ENCODE data around the gene FASN.

Gene FASN

GRCh38 chr17:82087961-82088837, 9.8 kb downstream of the FASN start:
- no peak for DNase-seq (ENCODE audit: low read depth in 2 of 2)

GRCh38 chr17:82086941-82087906, 10.8 kb downstream of the FASN start:
- DNase-seq (ENCODE audit: low read depth in 2 of 2), result no peak

DNA sequence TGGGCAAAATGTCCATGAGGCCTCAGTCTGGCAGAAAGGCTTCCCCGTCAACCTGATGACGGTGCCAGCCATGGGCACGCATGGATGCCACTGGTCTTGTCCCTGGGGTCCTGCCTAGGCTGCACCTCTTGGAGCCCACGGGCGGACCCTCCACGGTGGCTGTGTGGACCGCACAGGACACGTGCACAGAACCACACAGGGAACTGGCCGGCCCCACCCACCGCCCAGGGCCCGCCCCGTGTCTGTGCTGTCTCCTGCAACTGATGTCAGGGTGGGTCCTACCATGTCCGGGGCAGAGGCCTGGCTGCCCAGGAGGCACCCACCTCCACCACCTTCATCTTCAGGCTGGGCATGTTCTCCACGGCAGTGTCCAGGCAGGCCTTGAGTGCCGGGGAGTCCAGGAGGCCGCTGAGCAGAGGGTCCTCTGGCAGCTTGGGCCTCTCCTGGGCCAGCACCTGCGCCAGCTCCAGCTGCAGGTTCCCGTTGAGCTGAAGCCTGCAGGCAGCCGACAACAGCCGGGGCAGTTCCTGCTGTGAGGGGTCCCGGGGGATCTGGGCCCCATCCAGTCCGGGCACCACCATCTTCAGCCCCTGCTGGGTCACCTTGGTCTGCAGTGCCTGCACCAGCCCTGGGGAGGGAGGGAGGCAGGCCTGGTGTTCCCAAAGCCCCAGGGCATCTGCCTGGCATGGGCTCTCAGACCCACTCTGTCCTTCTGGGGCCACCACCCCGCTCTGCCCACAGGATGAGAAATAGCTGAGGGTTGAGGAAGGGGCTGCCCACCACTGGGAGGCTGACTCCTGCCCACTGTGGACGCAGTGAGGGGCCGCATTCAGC, 11.9 kb downstream of the FASN start:
- DNase-seq (ENCODE audit: low read depth in 2 of 2), result no peak

DNA sequence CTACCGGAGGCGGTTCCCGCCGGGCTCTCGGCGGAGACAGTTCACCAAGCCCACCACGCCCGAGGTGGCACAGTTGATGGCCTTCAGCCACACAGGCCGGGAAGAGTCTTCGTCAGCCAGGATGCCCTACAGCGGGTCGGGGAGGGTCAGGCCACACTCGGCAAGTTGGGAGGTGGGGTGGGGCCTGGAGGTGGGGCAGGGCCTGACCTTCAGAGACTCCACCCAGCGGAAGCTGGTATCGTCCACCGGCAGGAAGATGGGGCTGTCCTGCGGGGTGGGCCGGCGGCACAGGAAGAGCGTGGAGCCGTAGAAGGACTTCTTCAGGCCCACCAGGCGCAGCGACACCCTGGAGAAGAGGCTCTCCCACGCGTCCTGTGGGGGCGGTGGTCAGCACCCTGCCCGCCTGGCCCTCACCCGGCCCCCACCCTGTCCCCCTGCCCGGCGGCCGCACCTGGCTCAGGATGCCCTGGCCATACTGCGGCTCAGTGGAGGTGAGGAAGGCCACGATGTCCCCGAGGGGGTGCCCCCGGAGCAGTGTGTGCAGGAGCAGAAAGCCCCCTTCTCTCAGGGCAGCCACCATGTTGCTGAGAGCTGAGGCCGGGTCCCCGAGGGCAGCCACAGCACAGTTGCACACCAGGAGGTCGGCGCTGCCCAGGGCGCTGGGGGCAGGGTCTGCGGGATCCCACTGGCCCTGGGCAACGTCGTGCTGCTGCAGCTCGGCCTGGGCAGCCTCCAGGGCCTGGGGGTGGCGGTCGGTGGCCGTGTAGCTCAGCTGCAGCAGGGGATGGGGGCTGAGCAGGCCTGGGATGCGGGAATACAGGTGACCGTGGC, 12.8 kb downstream of the FASN start:
- no peak for DNase-seq (ENCODE audit: low read depth in 2 of 2)

GRCh38 chr17:82084373-82085030, 13.5 kb downstream of the FASN start:
- no peak for DNase-seq (ENCODE audit: low read depth in 2 of 2)

DNA sequence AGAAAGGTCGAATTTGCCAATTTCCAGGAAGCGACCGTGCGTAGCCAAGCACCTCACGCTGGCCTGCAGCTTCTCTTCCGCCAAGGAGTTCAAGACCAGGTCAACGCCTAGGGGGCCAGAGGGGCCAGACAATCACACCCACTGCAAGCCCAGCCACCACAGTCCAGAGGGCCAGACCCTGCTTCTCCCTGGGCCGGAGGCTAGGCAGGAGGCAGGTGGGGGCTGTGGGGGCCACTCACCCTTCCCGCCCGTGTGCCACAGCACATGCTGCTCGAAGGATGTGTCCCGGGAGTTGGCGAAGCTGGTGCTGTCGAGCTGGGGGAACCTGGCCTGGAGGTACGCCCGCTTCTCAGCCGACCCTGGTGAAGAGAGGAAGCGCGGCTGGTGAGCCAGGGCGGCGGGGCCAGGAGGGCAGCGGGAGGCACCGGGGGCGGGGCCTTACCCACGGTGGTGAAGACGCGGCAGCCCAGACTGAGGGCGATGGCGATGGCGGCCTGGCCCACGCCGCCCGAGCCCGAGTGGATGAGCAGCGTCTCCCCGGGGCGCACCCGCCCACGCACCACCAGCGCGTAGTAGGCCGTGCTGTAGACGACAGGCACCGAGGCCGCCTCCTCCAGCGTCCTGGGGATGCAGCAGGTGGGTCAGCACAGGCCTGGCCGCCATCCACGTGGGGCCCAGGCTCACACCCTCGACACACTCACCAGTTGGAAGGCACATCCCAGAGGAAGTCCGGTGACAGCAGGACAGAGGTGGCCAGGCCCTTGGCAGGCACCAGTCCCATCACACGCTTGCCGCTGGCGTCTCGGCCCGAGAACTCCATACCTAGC, 14.3 kb downstream of the FASN start:
- DNase-seq (ENCODE audit: low read depth in 2 of 2), result no peak

DNA sequence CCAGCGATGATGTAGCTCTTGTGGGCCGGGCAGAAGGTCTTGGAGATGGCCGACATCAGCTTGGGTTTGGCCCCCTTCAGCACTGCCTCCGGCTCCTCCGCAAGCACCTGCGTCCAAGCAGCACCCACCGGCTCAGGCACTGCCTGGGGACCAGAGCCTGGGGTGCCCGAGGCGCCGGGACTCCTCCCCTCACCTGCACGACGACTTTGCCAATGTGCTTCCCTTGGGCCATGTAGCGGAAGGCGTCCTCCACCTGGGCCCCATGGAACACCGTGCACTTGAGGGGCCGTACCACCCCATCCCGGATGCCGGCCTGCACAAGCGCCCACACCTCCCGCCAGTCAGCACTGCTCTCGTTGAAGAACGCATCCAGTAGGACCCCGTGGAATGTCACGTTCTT, 15.0 kb downstream of the FASN start:
- DNase-seq (ENCODE audit: low read depth in 2 of 2), result no peak

DNA sequence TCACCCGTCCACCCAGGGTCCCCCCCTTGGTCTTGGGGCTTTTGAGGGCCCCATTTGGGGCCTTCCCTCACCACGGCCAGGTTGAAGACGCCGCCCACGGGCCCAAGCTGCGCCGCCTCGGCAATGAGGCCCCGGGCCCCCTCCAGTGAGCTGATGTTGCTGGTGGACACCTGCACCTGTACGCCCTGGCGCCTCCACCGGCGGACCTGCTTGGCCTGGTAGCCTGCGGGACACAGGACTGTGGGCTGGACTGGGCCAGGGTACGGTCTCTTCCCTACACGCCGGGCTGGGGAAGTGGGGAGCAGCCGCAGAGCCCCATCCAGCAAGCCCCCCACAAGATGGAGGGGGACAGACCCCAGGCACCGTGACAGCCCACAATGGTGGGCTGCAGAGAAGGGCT, 15.6 kb downstream of the FASN start:
- no peak for DNase-seq (ENCODE audit: low read depth in 2 of 2)

DNA sequence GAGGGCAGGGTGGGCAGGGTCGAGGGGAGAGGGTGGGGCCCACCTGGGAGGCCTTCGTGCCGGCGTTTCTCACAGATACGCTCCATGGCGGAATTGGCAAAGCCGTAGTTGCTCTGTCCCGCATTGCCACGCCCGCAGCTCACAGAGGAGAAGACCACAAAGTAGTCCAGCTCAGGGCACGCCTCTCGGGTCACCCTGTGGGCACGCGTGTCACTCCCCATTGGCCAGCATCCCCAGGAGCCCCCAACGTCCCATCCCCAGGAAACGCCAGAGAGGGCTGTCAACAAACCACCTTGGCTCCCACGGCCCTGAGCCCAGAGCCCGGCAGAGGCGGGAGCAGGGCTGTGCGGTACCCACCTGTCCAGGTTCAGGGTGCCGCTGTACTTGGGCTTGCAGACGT, 16.1 kb downstream of the FASN start:
- DNase-seq (ENCODE audit: low read depth in 2 of 2), result no peak

DNA sequence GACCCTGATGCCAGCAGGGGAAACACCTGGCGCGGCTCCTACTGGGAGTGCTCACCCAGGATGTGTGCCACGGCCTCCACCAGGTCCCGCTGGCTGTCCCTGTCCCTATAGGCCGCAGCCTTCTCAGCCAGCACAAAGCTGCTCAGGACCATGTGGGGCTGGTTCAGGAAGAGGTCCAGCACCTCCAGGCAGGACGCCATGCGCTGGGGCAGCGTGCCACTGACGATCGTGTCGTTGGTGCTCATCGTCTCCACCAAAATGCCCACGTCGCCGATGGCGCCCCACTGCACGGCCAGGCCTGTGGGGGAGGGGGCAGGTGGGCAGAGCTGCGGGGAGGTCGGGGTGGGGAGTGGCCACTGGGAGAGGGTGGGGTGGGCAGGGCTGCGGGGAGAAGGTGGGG, 16.5 kb downstream of the FASN start:
- DNase-seq (ENCODE audit: low read depth in 2 of 2), result no peak

DNA sequence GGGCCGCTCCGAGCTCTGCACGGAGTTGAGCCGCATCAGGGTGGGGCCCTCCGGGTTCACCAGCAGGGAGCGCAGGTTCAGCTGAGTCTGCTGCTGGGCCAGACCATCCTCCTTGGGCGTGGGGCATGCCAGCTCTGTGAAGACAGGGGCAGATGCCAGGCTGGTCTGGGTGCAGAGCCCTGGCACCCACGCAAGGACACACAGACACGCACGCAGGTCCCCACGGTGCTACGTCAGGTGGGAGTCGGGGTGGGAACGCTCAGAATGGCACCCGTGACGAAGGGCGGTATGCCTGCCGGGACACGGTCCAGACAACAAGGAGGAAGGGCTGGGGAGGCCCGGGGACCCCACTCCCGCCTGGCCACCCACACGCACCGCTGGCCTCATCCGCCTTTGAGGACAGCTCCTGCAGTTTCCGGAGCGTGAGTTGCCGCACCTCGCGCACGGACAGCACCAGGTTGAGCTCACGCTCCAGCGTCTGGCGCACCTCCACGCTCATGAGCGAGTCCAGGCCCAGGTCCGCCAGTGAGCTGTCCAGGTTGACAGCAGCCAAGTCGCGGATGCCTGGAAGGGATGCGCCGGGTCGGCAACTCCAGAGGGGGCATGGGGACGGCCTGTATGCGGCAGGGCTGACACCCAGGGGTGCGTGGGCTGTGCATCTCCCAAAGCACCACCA, 17.1 kb downstream of the FASN start:
- DNase-seq (ENCODE audit: low read depth in 2 of 2), result no peak

DNA sequence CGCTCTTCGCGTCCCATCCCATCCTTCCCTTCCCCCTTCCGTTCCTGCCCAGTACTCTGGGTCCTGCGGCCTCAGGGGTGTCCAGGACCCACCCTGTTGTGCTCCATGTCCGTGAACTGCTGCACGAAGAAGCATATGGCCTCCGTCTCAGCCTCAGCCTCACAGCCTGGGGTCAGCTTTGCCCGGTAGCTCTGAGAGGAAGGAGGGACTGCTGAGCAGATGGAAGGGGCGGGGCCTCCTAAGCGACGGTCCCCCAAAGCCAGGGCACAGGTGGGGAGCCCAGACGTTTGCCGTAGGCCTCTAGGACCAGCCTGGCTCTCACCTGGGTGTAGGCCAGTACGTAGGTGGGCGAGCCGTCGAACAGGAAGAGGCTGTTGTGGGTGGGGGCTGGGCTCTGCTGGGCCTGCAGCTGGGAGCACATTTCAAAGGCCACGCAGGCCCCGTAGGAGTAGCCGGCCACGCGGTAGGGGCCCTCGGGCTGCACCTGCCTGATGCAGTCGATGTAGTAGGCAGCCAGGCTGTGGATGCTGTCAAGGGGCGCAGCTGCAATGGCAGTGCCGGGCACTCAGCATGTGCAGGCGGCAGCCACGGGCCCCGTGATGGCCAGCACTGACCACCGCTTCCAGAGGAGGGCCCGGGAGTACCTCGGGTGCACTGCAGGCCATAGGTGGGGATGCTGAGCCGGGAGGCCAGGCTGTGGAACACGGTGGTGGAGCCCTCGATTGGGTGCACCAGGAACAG, 17.8 kb downstream of the FASN start:
- no peak for DNase-seq (ENCODE audit: low read depth in 2 of 2)

DNA sequence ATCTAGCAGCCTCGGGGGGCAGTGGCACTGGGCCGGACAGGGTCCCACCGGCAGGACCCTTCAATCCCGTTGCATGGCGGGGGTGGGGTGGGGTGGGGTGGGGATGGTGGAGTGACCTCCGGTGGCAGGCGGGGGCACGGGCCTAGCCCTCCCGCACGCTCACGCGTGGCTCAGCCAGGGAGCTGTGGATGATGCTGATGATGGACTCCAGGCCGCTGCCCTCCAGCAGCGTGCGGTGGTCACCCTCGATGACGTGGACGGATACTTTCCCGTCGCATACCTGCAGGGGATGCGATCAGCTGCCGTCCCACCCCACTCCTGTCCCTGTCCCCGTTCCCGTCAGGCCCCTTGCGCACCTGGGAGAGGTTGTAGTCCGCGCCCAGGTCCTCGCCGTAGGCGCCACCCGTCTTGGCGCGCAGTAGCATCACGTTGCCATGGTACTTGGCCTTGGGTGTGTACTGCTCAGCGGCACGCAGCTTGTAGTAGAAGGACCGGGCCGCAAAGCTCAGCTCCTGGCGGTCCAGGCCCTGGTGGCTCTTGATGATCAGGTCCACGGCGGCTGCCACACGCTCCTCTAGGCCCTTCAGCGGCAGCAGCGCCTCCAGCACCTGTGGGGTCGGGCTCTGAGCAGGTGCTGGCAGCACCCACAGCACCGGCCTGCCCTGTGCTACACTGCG, 18.9 kb downstream of the FASN start:
- DNase-seq (ENCODE audit: low read depth in 2 of 2), result no peak

DNA sequence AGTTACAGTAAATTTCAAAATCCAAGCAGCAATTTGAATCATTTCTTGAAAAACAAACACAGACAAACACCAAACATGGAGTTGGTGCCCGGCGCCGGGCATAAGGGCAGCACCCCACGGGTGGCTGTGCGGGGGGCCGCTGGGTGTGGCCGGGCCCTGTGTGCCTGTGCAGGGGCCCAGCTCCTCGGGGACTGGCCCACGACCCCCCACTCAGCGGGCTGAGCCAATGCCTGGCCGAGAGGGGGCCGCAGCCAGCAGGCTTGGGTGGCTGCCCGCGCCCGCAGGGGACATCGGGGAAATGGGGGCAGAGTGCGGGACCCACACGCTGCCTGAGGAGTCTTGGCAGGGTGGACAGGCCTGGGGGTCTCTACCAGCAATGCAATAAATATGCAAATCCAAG, 19.6 kb downstream of the FASN start:
- DNase-seq (ENCODE audit: low read depth in 2 of 2), result no peak

DNA sequence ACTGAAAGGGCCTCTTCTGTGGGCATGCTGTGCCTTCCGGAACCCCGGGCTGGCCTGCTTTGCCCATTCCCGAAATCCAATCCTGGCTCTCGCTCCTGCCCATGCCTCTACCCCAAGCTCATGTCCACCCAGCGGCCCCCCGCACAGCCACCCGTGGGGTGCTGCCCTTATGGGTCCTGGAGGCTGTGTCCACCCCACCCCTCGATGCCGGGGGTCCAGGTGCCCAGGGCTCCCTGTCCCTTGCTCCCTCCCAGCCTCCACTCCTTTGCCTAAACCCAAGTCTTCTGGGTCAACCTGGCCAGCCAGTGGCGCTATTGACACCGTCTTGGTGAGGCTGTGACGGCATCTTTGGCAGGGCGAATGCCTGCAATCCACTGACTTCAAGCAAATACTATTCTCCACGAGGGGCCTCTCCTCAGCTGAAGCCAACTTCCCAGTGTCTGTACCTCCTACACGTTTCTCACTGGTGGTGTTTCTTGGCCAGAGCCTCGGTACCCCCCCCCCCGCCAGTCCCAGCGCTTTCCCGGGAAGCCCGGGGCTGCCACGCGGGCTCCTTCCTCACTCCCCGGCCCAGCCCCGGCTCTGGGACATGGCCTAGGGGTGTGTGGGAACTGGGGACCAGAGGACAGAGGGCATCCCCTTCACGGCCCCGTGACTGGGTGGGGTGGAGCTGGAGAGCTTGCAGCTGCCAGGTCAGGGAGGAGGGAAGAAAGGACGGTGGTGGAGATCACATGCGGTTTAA, 20.2 kb downstream of the FASN start:
- no peak for DNase-seq (ENCODE audit: low read depth in 2 of 2)

GRCh38 chr17:82076785-82077591, 21.0 kb downstream of the FASN start:
- DNase-seq (ENCODE audit: low read depth in 2 of 2), result no peak

All from stimulated activated CD8-positive, alpha-beta memory T cell treated with anti-CD3 and anti-CD28 coated beads, Interleukin-2, amount 100 ng/mL, for 48 hours (primary cell).